GM12873 (cell line): ENCODE data around the gene MYO5B.

Source experiments
- TF ChIP-seq, protein P1 (sequence below): IDR thresholded peaks from 2 replicates; pipeline ENCODE4 v1.5.1; 2012; ENCODE audit warnings: low read depth, mild to moderate bottlenecking, moderate library complexity, low read length, control low read depth; ENCODE audit not compliant: insufficient read depth; ENCODE audit errors: missing control alignments

The MYO5B gene

DNA sequence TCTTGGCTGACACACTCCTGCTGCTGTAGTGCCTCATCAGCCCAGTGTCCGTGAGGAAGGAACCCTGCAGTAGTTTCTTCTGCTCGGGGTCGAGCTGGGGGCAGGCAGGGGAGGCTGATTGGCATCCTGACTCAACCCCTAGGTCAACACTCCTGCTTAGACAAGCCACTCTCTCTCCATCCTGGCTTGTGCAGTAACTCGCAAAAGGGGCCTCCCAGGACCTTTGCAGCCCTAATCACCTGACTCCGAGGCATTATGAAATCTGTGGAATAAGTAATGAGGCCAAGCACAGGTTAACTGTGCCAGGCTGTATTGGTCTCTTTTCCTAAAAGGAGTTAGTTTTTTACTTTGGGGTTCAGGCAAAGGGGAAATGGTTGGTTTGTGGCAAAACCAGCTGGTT lies 289.2 kb downstream of the MYO5B start:
- TF ChIP-seq, protein P1, sequence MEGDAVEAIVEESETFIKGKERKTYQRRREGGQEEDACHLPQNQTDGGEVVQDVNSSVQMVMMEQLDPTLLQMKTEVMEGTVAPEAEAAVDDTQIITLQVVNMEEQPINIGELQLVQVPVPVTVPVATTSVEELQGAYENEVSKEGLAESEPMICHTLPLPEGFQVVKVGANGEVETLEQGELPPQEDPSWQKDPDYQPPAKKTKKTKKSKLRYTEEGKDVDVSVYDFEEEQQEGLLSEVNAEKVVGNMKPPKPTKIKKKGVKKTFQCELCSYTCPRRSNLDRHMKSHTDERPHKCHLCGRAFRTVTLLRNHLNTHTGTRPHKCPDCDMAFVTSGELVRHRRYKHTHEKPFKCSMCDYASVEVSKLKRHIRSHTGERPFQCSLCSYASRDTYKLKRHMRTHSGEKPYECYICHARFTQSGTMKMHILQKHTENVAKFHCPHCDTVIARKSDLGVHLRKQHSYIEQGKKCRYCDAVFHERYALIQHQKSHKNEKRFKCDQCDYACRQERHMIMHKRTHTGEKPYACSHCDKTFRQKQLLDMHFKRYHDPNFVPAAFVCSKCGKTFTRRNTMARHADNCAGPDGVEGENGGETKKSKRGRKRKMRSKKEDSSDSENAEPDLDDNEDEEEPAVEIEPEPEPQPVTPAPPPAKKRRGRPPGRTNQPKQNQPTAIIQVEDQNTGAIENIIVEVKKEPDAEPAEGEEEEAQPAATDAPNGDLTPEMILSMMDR, result no peak

DNA sequence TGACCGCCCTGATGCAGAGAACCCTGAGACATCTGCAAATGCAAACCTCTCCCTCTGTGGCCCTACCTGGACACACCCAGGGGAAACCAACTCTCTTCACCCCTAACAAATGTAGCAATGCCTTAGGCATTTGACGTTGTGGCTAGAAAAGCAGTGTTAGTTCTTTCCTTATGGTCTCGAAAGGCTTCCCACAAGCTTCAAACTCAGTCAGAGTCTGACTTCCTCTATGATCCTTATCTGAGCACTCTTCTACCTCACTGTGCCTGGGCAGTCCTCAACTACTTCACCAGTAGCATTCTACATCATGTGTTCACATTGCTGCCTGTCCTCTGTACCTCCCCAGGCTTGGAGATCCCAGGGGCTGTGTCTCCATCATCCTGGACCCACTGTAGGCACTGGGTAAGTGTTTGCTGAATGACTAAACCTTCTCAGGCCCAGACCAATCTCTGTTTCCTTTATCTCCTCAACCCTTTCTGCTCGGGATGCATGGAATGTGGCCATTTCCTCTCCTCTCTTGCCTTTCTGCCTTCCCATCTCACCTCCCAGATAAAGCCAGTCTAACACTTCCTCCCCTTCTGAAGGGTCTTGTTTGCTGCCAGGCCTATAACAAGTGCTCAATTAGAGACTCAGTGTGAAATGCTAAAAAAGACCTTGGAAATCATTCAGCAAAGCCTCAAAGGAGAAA lies 289.9 kb downstream of the MYO5B start:
- TF ChIP-seq, protein P1, result no peak

DNA sequence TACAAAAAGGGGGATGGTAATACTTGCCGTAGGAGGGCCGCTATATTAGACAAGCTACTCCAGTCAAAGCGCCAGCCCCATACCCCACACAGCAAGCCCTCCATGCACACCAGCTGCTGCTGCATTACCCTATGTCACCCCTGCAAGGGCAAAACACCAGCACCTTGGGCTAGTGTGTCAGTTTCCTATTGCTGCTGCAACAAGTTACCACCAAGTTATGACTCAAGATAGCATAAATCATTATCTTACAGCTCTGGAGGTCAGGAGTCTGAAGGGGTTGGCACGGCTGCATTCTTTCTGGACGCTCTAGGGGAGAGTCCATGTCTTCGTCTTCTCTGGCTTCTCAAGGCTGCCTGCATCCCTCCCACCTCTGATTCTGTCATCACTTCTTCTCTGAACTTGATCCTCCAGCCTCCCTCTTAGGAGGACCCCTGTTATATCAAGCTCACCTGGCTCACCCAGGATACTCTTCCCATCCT lies 293.0 kb downstream of the MYO5B start:
- TF ChIP-seq, protein P1, result no peak

DNA sequence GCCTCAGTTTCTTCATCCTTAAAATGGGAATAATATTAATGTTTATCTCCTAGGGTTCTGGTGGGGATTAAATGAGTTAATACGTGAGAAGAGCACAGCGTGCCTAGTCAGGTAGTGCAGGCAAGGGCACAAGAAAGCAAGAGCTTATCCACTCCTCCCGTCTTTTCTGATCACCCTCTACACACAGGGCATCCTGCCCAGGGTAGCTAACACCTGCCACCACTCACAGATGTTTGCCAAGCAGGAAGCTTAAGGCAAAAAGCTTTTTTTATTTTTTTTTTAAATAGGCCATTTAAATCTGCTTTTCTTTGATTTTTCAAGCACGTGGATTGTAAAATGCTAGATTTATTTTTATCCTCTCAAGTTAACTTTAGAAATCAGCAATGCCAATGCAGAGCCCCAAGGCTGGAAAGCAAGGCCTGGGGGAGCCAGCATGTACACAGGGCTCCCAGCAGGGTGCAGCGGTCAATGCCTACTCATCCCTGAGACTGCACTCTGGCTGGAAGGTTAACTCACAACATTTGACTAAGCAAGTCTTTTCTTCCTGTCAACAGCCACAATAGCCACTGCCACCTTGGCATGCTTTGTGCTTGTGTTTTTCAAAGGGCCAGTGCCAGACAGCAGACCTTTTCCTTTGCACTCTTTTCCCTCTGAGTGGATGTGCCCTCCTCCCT lies 295.2 kb downstream of the MYO5B start:
- TF ChIP-seq, protein P1, result peak; percentile 4

DNA sequence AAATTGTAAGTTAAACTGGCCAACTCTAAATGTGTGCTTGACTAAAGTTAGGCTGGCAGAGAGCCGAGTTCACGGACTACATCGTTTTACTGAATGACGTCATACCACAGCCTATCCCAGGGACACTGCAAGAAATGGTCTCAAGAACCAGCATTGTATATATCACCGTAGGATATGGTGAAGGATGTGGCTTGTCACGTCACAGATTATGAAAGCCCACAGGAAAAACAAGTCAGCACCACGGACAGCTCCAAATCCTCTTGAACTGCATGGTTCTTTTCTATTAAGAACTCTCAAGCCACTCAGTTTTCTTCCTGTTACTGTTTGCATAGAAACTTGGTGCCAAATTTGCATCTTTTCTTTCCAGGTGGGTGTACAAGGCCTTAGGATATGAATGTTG lies 296.5 kb downstream of the MYO5B start:
- TF ChIP-seq, protein P1, result no peak

DNA sequence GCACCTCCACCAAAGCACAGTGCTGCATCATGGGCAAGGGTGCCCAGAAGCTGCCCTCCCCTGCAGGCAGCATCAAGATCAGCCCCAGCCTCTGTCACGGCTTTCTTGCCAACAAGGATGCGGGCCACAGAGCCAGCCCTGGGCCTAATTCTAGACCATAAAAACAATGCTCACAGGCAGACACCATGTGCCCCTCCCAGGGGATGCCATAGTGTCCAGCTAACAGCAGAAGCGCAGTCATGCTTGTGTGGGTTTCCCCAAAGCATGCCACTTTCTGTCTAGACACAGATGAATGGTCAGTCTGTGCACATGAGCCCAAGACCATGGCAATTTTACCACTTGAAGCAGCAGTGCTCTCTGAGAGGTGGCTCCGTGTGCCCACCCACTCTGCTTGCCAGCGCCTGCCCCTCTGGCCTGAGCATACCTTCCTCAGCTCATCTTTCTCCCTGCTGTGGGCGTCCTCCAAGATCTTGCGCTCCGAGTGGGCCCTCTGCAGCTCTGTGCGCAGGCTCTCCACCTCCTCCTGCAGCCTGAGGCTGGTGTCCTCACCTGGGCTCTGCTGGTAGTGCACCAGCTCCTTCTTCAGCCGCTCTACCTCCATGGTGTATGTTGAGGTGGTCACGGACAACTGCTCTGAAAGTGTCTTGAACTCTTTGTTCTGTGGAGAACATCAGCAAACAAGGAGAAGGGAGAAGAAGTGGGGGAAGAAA lies 300.3 kb downstream of the MYO5B start:
- TF ChIP-seq, protein P1, result no peak

DNA sequence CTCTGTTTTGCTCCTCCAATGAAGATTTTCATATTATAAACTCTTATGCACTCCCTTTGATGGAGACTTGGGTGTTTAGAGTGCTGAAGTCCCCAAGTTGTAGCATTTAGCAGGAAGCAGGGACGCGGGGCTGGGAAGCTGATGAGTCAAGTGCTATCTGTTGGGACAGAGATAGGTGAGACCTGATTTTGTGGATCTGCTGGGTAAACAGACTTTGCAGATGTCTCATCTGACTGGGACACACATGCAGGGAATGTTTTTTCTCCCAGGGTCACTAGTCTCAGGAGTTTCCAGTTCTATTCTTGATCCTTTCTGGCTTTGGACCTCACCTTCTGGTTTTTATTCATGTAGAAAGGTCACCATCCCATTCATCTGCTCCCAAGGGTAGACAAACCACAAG lies 301.9 kb downstream of the MYO5B start:
- TF ChIP-seq, protein P1, result no peak
